ENCODE measurements around the gene LMAN1L.
A peak's percentile ranks its signal among the peaks of the same experiment; 100 is the strongest.

LMAN1L gene

GRCh38 chr15:74839526-74840395, 27.1 kb downstream of the LMAN1L start:
- Histone ChIP-seq H3K36me3 (ENCODE audit: control insufficient read depth in 2 of 2, insufficient read depth in 2 of 2, low read length in 2 of 2) (peaks cover 0 to 4% of the 10 kb centered on the region in 2 donors), H3K27ac (ENCODE audit: low read length) (no peak overlapping the region), H3K9me3 (ENCODE audit: control insufficient read depth in 2 of 2, low read length in 2 of 2) (no peaks in the 10 kb centered on the region)

GRCh38 chr15:74840851-74841775, 28.5 kb downstream of the LMAN1L start:
- no peak overlapping the region for H3K27ac ChIP-seq (ENCODE audit: low read length)
- H3K9ac ChIP-seq (ENCODE audit: low read length in 2 of 2) = no peak overlapping the region
- H3K4me1 ChIP-seq (ENCODE audit: control insufficient read depth, insufficient read depth, low read length) = peaks cover 25% of the 10 kb centered on the region
- no peaks in the 10 kb centered on the region for H3K27me3 ChIP-seq (ENCODE audit: control insufficient read depth in 1 of 2, insufficient read depth in 2 of 2, low read length in 2 of 2)
- H3K9me3 ChIP-seq (ENCODE audit: control insufficient read depth in 2 of 2, low read length in 2 of 2) = no peaks in the 10 kb centered on the region
- H3K4me3 ChIP-seq (ENCODE audit: low read length in 2 of 2) = peak overlapping the region in 1 of 2 donors; percentile 3
- H3K36me3 ChIP-seq (ENCODE audit: control insufficient read depth in 2 of 2, insufficient read depth in 2 of 2, low read length in 2 of 2) = peaks cover 0 to 10% of the 10 kb centered on the region in 2 donors

More at GRCh38 chr15:74839526-74840395, 27.1 kb downstream of the LMAN1L start:
- Histone ChIP-seq H3K27me3 (ENCODE audit: control insufficient read depth in 1 of 2, insufficient read depth in 2 of 2, low read length in 2 of 2) (no peaks in the 10 kb centered on the region), H3K4me1 (ENCODE audit: control insufficient read depth, insufficient read depth, low read length) (peaks cover 22% of the 10 kb centered on the region), H3K9ac (ENCODE audit: low read length in 2 of 2) (no peak overlapping the region), H3K4me3 (ENCODE audit: low read length in 2 of 2) (no peak overlapping the region)

- Histone ChIP-seq H3K4me3 (ENCODE audit: low read length in 2 of 2) (peak overlapping the region; percentile 91 to 92), H3K4me1 (ENCODE audit: control insufficient read depth, insufficient read depth, low read length) (peaks cover 25% of the 10 kb centered on the region), H3K27me3 (ENCODE audit: control insufficient read depth in 1 of 2, insufficient read depth in 2 of 2, low read length in 2 of 2) (no peaks in the 10 kb centered on the region), H3K27ac (ENCODE audit: low read length) (no peak overlapping the region), H3K9me3 (ENCODE audit: control insufficient read depth in 2 of 2, low read length in 2 of 2) (no peaks in the 10 kb centered on the region), H3K36me3 (ENCODE audit: control insufficient read depth in 2 of 2, insufficient read depth in 2 of 2, low read length in 2 of 2) (peaks cover 0 to 10% of the 10 kb centered on the region in 2 donors), H3K9ac (ENCODE audit: low read length in 2 of 2) (peak overlapping the region in 1 of 2 donors; percentile 82)
Measured at GRCh38 chr15:74841891-74842373, 29.3 kb downstream of the LMAN1L start.

GRCh38 chr15:74842581-74843444, 30.2 kb downstream of the LMAN1L start, which contains the start of gene ULK3:
Gene ULK3 (minus strand): TSS chr15:74843156. CDS start chr15:74843105, 51 bp downstream.
- Histone ChIP-seq H3K9me3 (ENCODE audit: control insufficient read depth in 2 of 2, low read length in 2 of 2) (no peaks in the 10 kb centered on the region), H3K4me3 (ENCODE audit: low read length in 2 of 2) (peak within 1 kb of the TSS; percentile 91 to 92), H3K36me3 (ENCODE audit: control insufficient read depth in 2 of 2, insufficient read depth in 2 of 2, low read length in 2 of 2) (peaks cover 3 to 14% of the 10 kb centered on the region in 2 donors), H3K9ac (ENCODE audit: low read length in 2 of 2) (peak within 1 kb of the TSS; percentile 81 to 85), H3K27me3 (ENCODE audit: control insufficient read depth in 1 of 2, insufficient read depth in 2 of 2, low read length in 2 of 2) (no peaks in the 10 kb centered on the region), H3K4me1 (ENCODE audit: control insufficient read depth, insufficient read depth, low read length) (peaks cover 25% of the 10 kb centered on the region), H3K27ac (ENCODE audit: low read length) (peak within 1 kb of the TSS; percentile 76)

GRCh38 chr15:74843445-74843828, 30.8 kb downstream of the LMAN1L start:
- Histone ChIP-seq H3K4me1 (ENCODE audit: control insufficient read depth, insufficient read depth, low read length) (peaks cover 25% of the 10 kb centered on the region), H3K9ac (ENCODE audit: low read length in 2 of 2) (peak overlapping the region; percentile 76 to 85), H3K27me3 (ENCODE audit: control insufficient read depth in 1 of 2, insufficient read depth in 2 of 2, low read length in 2 of 2) (no peaks in the 10 kb centered on the region), H3K9me3 (ENCODE audit: control insufficient read depth in 2 of 2, low read length in 2 of 2) (no peaks in the 10 kb centered on the region), H3K36me3 (ENCODE audit: control insufficient read depth in 2 of 2, insufficient read depth in 2 of 2, low read length in 2 of 2) (peaks cover 7 to 20% of the 10 kb centered on the region in 2 donors), H3K4me3 (ENCODE audit: low read length in 2 of 2) (peak overlapping the region; percentile 68 to 91), H3K27ac (ENCODE audit: low read length) (peak overlapping the region; percentile 76)

- Histone ChIP-seq H3K27ac (ENCODE audit: low read length) (peak overlapping the region; percentile 76), H3K9ac (ENCODE audit: low read length in 2 of 2) (peak overlapping the region; percentile 76 to 85), H3K4me1 (ENCODE audit: control insufficient read depth, insufficient read depth, low read length) (peaks cover 25% of the 10 kb centered on the region), H3K9me3 (ENCODE audit: control insufficient read depth in 2 of 2, low read length in 2 of 2) (no peaks in the 10 kb centered on the region), H3K4me3 (ENCODE audit: low read length in 2 of 2) (no peak overlapping the region), H3K27me3 (ENCODE audit: control insufficient read depth in 1 of 2, insufficient read depth in 2 of 2, low read length in 2 of 2) (no peaks in the 10 kb centered on the region), H3K36me3 (ENCODE audit: control insufficient read depth in 2 of 2, insufficient read depth in 2 of 2, low read length in 2 of 2) (peaks cover 11 to 21% of the 10 kb centered on the region in 2 donors)
Measured at GRCh38 chr15:74843891-74844299, 31.3 kb downstream of the LMAN1L start.

GRCh38 chr15:74844319-74845207, 31.9 kb downstream of the LMAN1L start:
- no peaks in the 10 kb centered on the region for H3K9me3 ChIP-seq (ENCODE audit: control insufficient read depth in 2 of 2, low read length in 2 of 2)
- H3K9ac ChIP-seq (ENCODE audit: low read length in 2 of 2) = no peak overlapping the region
- peaks cover 25% of the 10 kb centered on the region for H3K4me1 ChIP-seq (ENCODE audit: control insufficient read depth, insufficient read depth, low read length)
- H3K4me3 ChIP-seq (ENCODE audit: low read length in 2 of 2) = no peak overlapping the region
- no peaks in the 10 kb centered on the region for H3K27me3 ChIP-seq (ENCODE audit: control insufficient read depth in 1 of 2, insufficient read depth in 2 of 2, low read length in 2 of 2)
- H3K36me3 ChIP-seq (ENCODE audit: control insufficient read depth in 2 of 2, insufficient read depth in 2 of 2, low read length in 2 of 2) = peaks cover 13 to 21% of the 10 kb centered on the region in 2 donors
- no peak overlapping the region for H3K27ac ChIP-seq (ENCODE audit: low read length)

GRCh38 chr15:74845208-74845568, 32.6 kb downstream of the LMAN1L start:
- no peak overlapping the region for H3K27ac ChIP-seq (ENCODE audit: low read length)
- peaks cover 25% of the 10 kb centered on the region for H3K4me1 ChIP-seq (ENCODE audit: control insufficient read depth, insufficient read depth, low read length)
- H3K36me3 ChIP-seq (ENCODE audit: control insufficient read depth in 2 of 2, insufficient read depth in 2 of 2, low read length in 2 of 2) = peaks cover 19 to 26% of the 10 kb centered on the region in 2 donors
- H3K4me3 ChIP-seq (ENCODE audit: low read length in 2 of 2) = no peak overlapping the region
- no peaks in the 10 kb centered on the region for H3K9me3 ChIP-seq (ENCODE audit: control insufficient read depth in 2 of 2, low read length in 2 of 2)
- no peaks in the 10 kb centered on the region for H3K27me3 ChIP-seq (ENCODE audit: control insufficient read depth in 1 of 2, insufficient read depth in 2 of 2, low read length in 2 of 2)
- no peak overlapping the region for H3K9ac ChIP-seq (ENCODE audit: low read length in 2 of 2)

GRCh38 chr15:74845581-74845980, 32.9 kb downstream of the LMAN1L start:
- Histone ChIP-seq H3K4me3 (ENCODE audit: low read length in 2 of 2) (no peak overlapping the region), H3K27me3 (ENCODE audit: control insufficient read depth in 1 of 2, insufficient read depth in 2 of 2, low read length in 2 of 2) (no peaks in the 10 kb centered on the region), H3K27ac (ENCODE audit: low read length) (no peak overlapping the region), H3K4me1 (ENCODE audit: control insufficient read depth, insufficient read depth, low read length) (peaks cover 25% of the 10 kb centered on the region), H3K9ac (ENCODE audit: low read length in 2 of 2) (no peak overlapping the region), H3K36me3 (ENCODE audit: control insufficient read depth in 2 of 2, insufficient read depth in 2 of 2, low read length in 2 of 2) (peaks cover 23 to 30% of the 10 kb centered on the region in 2 donors), H3K9me3 (ENCODE audit: control insufficient read depth in 2 of 2, low read length in 2 of 2) (no peaks in the 10 kb centered on the region)

All from stomach smooth muscle (tissue), 2 donors.